Hepatocyte (in vitro differentiated cells): Measurements from ENCODE around the gene PAQR7. TPM values are rescaled to one million over a fixed set of nuclear protein-coding genes. Genes with fewer than 3 reads are reported as not detected.

Experiments
- DNase-seq: peaks from one replicate; pipeline ENCODE4 v3.0.0-alpha.2; 2016; ENCODE audit warnings: low spot score
- H2AFZ ChIP-seq: fragments of 200-600 bp; sonication (generic); 2 replicates; pipeline ENCODE4 v1.6.0; 2016; ENCODE audit warnings: antibody characterized with exemption, mild to moderate bottlenecking
- H3K27ac ChIP-seq: fragments of 200-600 bp; sonication (generic); 2 replicates; pipeline ENCODE4 v1.5.1; 2016; ENCODE audit warnings: mild to moderate bottlenecking
- H3K27me3 ChIP-seq: fragments of 200-600 bp; sonication (generic); 2 replicates; pipeline ENCODE4 v1.6.1; 2016
- H3K36me3 ChIP-seq: fragments of 200-600 bp; sonication (generic); replicated peaks from 2 replicates; pipeline ENCODE4 v1.5.1; 2016; ENCODE audit warnings: low read depth; ENCODE audit not compliant: insufficient read depth
- H3K4me1 ChIP-seq: fragments of 200-600 bp; sonication (generic); 2 replicates; pipeline ENCODE4 v1.5.1; 2016; ENCODE audit warnings: mild to moderate bottlenecking, moderate library complexity; ENCODE audit not compliant: insufficient read depth
- H3K4me2 ChIP-seq: fragments of 200-600 bp; sonication (generic); 2 replicates; pipeline ENCODE4 v1.6.0; 2016
- H3K4me3 ChIP-seq: fragments of 200-600 bp; sonication (generic); 2 replicates; pipeline ENCODE4 v1.5.1; 2016; ENCODE audit warnings: mild to moderate bottlenecking
- H3K79me2 ChIP-seq: fragments of 200-600 bp; sonication (generic); 2 replicates; pipeline ENCODE4 v1.6.0; 2017; ENCODE audit warnings: mild to moderate bottlenecking
- H3K9me2 ChIP-seq: fragments of 200-600 bp; sonication (generic); replicated peaks from 2 replicates; pipeline ENCODE4 v1.6.0; 2017; ENCODE audit warnings: mild to moderate bottlenecking; ENCODE audit not compliant: insufficient read depth
- H3K9me3 ChIP-seq: fragments of 200-600 bp; sonication (generic); 2 replicates; pipeline ENCODE4 v1.5.1; 2016; ENCODE audit warnings: low read depth, mild to moderate bottlenecking
- H4K20me1 ChIP-seq: fragments of 200-600 bp; sonication (generic); 2 replicates; pipeline ENCODE4 v1.6.0; 2016; ENCODE audit warnings: mild to moderate bottlenecking; ENCODE audit not compliant: insufficient read depth, poor library complexity, severe bottlenecking
- EZH2 ChIP-seq: fragments of 200-600 bp; sonication (generic); IDR thresholded peaks from 2 replicates; pipeline ENCODE4 v1.6.1; 2016; ENCODE audit warnings: antibody characterized with exemption, mild to moderate bottlenecking, borderline replicate concordance
- EZH2phosphoT487 ChIP-seq: fragments of 200-600 bp; sonication (generic); IDR thresholded peaks from one replicate; pipeline ENCODE4 v1.6.1; 2018; ENCODE audit warnings: antibody characterized with exemption, mild to moderate bottlenecking, low read depth, moderate library complexity; ENCODE audit not compliant: unreplicated experiment, severe bottlenecking
- WGBS: methylation state at CpG from one replicate; pipeline ENCODE4 v1.1.6; 2016; ENCODE audit warnings: low lambda C conversion rate; ENCODE audit errors: missing lambda C conversion rate; 5-methylcytosine and 5-hydroxymethylcytosine counted together
- polyA plus RNA-seq: library from polyadenylated mRNA; unstranded; fragments of >200 nt; fragmentation: Nextera tagmentation; extraction: Ambion mirVana; gene quantifications from 2 replicates; pipeline ENCODE4 v1.2.1, GENCODE V29; 2016
- total RNA-seq: library from RNA; depleted of rRNA; stranded (reverse); fragments of >200 nt; gene quantifications from 2 replicates; pipeline ENCODE4 v1.2.3, GENCODE V29; 2014
- TF ChIP-seq, protein P1 (sequence below): fragments of 200-600 bp; sonication (generic); IDR thresholded peaks from 2 replicates; pipeline ENCODE4 v1.5.1; 2016; ENCODE audit warnings: antibody characterized with exemption, mild to moderate bottlenecking; ENCODE audit not compliant: poor library complexity

Gene PAQR7
- total and polyA plus RNA-seq, 2 experiments from 2014 or later = 4.8 to 27.0 TPM

DNA sequence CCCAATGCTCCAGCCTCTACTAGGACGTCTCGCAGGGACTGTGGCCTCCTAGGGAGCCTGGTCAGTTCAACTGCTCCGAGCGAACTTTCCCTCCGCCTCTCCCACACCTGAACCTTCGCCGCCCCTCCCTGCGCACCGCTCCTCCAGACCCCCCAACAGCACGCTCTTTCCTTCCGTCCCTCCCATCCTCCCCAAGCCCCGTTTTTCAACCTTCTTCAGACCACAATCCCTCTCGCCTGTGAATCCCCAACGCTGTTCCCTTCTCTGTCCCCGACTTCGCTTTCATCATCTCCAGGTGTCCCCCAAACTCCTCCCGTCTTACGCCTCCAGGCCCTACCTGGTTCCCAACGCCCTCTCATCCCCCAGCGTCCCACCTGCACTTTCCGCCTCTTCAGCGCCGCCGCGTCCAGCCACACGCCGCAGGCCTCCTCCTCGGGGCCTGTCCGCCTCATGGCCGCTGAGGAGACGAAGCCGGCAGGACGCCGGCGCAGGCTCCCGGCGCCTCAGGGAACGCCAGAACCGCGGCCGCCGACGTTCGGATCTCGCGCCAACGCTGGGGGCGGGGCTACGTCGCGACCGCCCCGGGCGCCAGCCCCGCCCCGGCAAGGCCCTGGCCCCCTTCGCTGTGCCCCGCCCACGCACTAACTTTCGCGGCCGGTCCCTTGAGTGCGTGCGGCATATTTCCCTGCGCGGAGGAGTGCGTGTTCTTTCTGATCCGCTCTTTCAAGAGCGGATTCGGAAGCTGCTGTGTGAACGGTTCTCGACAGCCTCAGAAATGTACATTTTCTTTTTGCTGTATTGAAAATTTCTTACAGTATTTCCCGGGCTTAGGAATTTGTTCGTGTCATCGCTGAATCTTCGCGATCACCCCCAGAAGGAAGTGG is 16.4 kb downstream of the PAQR7 start, which contains the start of gene AUNIP:
TSS of gene AUNIP (minus strand) at position 552 of the 884 bp plus-strand sequence. CDS start at position 452, 100 bp downstream.
- peaks cover 17% of the 10 kb centered on the region for H3K4me1 ChIP-seq
- WGBS = 1% methylated on average over 43 of the region's 77 CpGs
- no peaks in the 10 kb centered on the region for H3K27me3 ChIP-seq
- no peak for TF ChIP-seq EZH2
- TF ChIP-seq EZH2phosphoT487 = no peak
- TF ChIP-seq, protein P1, sequence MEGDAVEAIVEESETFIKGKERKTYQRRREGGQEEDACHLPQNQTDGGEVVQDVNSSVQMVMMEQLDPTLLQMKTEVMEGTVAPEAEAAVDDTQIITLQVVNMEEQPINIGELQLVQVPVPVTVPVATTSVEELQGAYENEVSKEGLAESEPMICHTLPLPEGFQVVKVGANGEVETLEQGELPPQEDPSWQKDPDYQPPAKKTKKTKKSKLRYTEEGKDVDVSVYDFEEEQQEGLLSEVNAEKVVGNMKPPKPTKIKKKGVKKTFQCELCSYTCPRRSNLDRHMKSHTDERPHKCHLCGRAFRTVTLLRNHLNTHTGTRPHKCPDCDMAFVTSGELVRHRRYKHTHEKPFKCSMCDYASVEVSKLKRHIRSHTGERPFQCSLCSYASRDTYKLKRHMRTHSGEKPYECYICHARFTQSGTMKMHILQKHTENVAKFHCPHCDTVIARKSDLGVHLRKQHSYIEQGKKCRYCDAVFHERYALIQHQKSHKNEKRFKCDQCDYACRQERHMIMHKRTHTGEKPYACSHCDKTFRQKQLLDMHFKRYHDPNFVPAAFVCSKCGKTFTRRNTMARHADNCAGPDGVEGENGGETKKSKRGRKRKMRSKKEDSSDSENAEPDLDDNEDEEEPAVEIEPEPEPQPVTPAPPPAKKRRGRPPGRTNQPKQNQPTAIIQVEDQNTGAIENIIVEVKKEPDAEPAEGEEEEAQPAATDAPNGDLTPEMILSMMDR = no peak
- H2AFZ ChIP-seq = peak within 1 kb of the TSS; percentile 95
- peak within 1 kb of the TSS; percentile 97 for H3K4me2 ChIP-seq
- peaks cover 13% of the 10 kb centered on the region for H3K79me2 ChIP-seq
- DNase-seq = peak; percentile 96
- no peaks in the 10 kb centered on the region for H3K9me2 ChIP-seq
- H3K27ac ChIP-seq = peak within 1 kb of the TSS; percentile 94
- no peaks in the 10 kb centered on the region for H4K20me1 ChIP-seq
- H3K36me3 ChIP-seq = no peaks in the 10 kb centered on the region
- H3K9me3 ChIP-seq = no peaks in the 10 kb centered on the region
- peak within 1 kb of the TSS; percentile 78 for H3K4me3 ChIP-seq

DNA sequence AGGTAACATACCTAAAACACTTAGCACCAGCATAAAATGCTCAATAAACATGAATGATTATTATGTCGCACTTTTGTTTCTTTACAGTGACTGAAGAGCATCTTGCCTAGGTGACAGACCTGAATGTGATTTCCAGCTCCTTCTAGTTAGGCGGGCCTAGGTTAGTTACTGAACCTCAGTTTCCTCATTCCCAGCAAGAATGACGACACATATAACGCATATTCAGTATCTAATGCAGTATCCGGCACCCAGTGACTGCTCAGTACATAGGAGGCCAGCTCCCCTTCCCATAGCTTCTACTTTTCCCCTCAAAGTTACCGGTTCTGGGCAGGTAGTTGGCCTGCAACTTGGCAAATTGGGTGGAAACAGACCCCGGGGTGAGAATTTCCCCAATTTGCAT is 17.0 kb downstream of the PAQR7 start:
- Histone ChIP-seq H3K36me3 (no peaks in the 10 kb centered on the region), H3K9me2 (no peaks in the 10 kb centered on the region), H3K9me3 (no peaks in the 10 kb centered on the region), H3K4me2 (peak overlapping the region; percentile 97), H2AFZ (peak overlapping the region; percentile 80), H3K79me2 (peaks cover 13% of the 10 kb centered on the region), H3K27me3 (no peaks in the 10 kb centered on the region), H3K4me3 (peak overlapping the region; percentile 78), H3K4me1 (peaks cover 17% of the 10 kb centered on the region), H4K20me1 (no peaks in the 10 kb centered on the region), H3K27ac (no peak overlapping the region)
- DNase-seq = no peak
- WGBS = 41% methylated on average over 7 of the region's 7 CpGs
- TF ChIP-seq EZH2 = no peak
- TF ChIP-seq EZH2phosphoT487 = no peak
- TF ChIP-seq, protein P1 = no peak

DNA sequence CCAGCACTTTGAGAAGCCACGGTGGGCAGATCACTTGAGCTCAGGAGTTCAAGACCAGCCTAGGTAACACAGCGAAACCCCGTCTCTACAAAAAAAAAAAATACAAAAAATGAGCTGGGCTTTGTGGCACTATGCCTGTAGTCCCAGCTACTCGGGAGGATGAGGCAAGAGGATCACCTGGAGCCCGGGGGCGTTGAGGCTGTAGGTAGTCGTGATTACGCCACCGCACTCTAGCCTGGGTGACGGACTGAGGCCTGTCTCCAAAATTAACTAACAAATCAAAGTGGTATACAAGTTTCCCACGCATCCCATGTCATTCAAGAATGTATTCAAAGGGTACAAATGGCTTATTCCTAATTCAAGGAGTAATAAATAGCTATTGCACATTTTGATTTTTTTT is 18.7 kb downstream of the PAQR7 start:
- Histone ChIP-seq H2AFZ (no peak overlapping the region), H3K9me3 (no peaks in the 10 kb centered on the region), H3K79me2 (peaks cover 13% of the 10 kb centered on the region), H3K27me3 (no peaks in the 10 kb centered on the region), H3K4me3 (no peak overlapping the region), H3K9me2 (no peaks in the 10 kb centered on the region), H3K4me2 (no peak overlapping the region), H4K20me1 (no peaks in the 10 kb centered on the region), H3K4me1 (peaks cover 16% of the 10 kb centered on the region), H3K36me3 (no peaks in the 10 kb centered on the region), H3K27ac (no peak overlapping the region)
- WGBS = 90% methylated on average over 11 of the region's 11 CpGs
- no peak for DNase-seq
- TF ChIP-seq, protein P1 = no peak
- no peak for TF ChIP-seq EZH2
- TF ChIP-seq EZH2phosphoT487 = no peak
